CD1c-positive myeloid dendritic cell (primary cell): ENCODE results near the gene IL12RB1.
A peak's percentile ranks its signal among the peaks of the same experiment; 100 is the strongest.
"Not testable (repeated sequence)": the region's sequence is repeated elsewhere in the genome, so short reads cannot be mapped to it uniquely, and the experiment has no call there.

Experiments
- DNase-seq: peaks from one replicate; pipeline ENCODE4 v3.0.0-alpha.2; 2016; ENCODE audit errors: extremely low spot score

Gene IL12RB1

GRCh38 chr19:18046059-18046718 is 40.5 kb downstream of the IL12RB1 start:
- no peak for DNase-seq

DNA sequence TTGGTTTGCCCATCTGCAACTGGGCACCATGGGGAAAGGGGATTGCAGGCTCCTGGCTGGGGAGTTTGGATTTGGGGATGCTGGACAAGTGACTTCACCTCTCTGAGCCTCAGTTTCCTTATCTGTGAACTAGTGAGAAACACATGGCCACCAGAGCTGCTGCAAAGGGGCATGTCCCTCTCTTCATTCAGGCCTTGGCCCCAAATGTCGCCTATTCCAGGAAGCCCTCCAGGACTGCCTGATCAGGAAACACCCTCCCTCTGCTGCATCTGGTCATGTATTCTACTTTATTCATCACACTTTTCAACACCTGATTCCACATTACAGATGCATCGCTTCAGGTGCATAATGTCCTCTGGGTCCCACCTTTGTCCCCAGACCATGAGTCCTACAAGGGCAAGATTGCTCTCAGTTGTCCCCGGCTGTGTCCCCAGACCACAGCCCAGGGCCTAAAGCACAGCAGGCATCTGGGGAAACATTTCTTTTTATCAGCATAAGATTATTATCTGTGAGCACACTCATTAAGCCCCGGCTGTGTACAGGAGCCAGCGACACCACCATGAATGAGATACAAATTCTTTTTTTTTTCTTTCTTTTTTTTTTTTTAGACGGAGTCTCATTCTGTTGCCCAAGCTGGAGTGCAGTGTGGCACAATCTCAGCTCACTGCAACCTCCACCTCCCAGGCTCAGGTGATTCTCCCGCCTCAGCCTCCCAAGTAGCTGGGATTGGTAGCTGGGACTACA is 41.3 kb downstream of the IL12RB1 start:
- no peak for DNase-seq

GRCh38 chr19:18044825-18045304 is 41.9 kb downstream of the IL12RB1 start:
- DNase-seq, result peak; percentile 93

DNA sequence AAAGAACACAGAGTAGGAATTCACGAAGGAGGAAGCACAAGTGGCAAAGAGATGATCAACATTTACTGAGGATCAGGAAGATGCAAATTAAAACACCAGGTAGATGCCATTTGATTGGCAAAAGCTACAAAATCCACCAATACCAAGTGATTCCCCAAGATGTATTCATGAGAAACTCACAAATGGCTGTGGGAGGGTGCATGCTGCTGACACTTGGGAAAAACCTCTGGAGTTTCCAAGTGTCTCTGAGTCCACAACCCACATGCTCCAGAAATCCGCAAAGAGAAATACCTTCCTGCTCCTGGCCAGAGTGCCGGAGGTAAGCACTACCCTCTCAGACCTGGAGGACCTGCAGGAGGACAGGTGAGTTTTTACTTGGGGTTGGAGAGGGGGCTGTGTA is 43.1 kb downstream of the IL12RB1 start:
- no peak for DNase-seq

DNA sequence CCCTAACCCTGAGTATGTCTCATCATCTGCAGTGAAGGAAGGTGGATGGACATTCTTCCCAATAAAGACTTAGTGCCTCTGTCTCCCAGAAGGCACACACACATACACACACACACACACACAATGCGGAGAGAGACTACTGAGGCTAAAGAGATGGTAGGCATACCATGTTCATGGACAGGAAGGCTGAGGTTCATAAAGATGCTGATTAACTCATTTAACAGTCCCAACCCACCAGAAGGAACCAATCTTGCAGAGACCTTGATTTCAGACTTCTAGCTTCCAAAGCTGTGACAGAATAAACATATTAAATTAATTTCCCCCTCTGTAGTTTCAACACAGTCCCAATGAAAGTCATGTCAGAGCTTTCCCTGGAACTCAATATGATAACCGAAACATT is 45.7 kb downstream of the IL12RB1 start:
- no peak for DNase-seq

DNA sequence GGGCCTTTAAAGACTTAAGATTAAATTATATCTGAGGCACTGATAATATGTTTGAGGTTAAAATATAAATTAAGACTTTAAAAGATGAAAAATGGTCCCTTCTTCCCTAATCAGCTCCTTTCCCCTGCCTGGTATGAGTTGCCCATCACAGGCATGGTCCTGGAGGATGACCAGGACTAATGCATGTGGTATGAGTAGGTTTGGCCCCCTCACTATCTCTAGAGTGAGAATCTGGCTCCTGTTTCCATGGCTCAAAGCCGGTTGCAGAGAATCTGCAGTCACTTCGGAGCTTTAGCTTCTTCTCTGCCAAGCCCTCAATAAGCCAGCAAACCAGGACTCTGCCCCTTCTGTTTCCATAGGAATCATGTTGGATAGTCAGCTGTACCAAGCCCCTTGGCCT is 54.6 kb downstream of the IL12RB1 start:
- not testable (repeated sequence) for DNase-seq

GRCh38 chr19:18031401-18031800 is 55.3 kb downstream of the IL12RB1 start:
- DNase-seq, result peak; percentile 51

DNA sequence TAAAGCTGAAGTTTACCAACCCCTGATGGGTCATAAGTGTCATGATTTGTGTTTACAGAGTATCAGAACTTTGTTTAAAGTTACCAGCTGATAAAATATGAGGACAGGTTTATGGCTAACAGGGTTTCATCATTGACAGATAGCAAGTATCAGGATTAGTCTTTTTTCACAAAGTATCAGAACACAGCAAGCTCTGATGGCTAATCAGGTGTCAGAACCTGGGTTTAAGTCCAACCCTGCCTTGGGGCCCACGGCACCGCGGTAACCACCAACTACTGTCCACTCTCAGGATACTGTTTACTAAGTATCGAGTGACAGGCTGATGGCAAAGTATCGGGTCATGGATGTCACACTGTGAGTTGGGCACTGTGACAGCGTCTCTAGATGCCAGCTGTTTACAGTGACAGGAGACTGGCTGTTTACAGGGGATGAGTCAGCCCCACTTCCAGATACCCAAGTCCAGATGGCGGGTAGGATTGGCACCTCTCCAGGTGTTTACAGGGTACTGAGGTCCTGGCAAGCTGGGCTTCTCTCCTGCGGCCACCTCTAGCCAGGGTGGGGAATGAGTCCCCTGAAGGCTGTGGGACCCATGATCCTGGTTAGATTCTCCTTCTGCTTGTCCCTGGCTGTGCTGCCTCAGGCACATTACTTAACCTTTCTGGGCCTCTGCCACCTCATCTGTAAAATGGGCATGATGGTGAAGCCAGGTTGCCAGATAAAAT is 57.0 kb downstream of the IL12RB1 start:
- DNase-seq, result no peak

- no peak for DNase-seq
Observed at GRCh38 chr19:18027151-18027550, 59.6 kb downstream of the IL12RB1 start.

- peak; percentile 90 for DNase-seq
Observed at GRCh38 chr19:18023622-18024251, 63.0 kb downstream of the IL12RB1 start.

DNA sequence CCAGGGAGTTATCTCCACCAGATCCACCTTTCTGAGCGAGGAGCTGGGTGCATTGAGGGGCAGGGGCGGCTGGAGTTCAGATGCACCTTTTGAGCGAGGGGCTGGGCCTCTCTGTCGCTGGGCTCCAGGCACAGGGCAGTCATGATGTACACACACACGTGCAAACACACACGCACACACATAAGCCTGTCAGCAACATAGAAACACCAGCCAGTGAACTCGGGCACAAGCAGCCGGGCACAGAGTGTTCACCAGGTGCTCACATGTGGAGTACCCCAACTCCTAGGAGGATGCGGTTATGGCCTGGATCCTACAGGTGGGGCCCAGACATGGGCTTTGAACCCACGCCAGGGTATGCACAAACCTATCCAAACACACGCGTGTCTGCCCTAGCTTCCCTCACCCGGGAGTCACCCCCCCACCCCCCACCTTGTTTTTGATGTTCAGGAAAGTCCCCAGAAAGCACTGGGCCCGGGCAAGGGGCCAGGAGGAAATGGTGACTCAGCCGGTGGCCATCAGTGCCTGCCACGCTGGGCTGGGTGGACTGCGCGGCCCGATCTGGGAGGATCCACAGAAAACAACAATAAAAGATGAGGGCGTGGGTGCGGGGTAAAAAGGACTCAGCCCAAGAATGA is 65.5 kb downstream of the IL12RB1 start:
- DNase-seq, result peak; percentile 83

DNA sequence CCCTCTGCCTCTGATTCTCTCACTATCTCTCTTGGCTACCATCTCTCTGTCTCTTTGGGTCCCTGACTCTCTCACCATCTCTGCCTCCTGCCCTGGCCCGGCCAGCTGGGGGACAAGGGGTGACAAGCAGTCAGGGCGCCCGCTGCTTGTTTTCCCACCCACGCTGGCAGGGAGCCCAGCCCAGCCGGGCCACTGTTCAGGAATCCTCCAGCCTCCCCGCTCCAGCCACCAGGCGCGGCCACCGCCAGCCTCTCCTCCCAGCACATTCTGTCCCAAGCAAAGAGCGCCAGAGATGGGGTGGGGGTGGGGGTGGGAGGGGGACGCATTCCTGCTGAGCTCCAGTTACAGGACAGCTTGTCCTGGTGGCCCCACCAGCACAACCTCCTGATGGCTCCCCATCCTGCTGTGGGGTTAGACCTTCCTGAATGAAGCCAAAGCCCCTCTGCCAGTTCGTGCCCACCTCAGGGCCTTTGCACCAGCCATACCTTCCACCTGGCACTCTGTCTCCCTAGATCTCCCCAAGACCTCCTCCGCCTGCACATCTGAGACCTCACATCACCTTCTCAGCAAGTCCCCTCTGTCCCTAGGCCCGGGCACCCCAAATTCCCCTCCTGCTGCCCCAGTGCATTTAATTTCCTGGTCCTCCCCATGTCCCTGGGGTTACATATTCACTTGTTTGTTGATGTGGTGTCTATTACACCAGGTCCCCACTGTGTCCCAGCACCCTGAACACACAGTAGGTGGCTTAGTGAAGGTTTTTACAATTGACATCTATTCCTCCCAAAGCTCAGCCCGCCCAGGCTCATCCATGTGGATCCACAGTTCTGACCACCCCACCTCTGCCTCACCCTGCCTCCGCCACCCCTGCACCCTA is 66.3 kb downstream of the IL12RB1 start:
- no peak for DNase-seq

- DNase-seq, result peak; percentile 25
Observed at GRCh38 chr19:18017275-18018083, 69.3 kb downstream of the IL12RB1 start.

DNA sequence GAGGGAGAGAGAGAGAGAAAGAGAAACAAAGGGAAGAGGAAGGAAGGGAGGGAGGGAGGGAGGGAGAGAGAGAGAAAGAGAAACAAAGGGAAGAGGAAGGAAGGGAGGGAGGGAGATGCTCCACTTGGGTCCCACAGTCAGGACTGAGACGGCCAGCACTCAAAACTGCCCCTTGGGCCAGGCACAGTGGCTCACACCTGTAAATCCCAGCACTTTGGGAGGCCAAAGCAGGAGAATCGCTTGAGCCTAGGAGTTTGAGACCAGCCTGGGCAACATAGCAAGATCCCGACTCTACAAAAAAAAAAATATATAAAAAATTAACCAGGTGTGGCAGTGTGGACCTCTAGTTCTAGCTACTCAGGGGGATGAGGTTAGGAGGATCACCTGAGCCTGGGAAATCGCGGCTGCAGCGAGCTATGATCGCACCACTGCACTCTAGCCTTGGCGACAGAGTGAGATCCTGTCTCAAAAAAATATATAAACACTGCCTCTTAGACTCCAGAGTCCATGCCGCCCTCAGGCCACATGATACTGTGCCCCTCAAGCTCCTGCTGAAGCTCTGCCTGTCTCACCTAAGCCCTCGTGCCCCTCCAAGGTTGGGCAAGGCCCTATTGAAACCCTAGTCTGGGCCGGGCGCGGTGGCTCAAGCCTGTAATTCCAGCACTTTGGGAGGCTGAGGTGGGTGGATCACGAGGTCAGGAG is 70.4 kb downstream of the IL12RB1 start:
- DNase-seq, result no peak

GRCh38 chr19:18014197-18014596 is 72.5 kb downstream of the IL12RB1 start:
- no peak for DNase-seq

GRCh38 chr19:18013210-18014111 is 73.3 kb downstream of the IL12RB1 start:
- DNase-seq, result no peak

DNA sequence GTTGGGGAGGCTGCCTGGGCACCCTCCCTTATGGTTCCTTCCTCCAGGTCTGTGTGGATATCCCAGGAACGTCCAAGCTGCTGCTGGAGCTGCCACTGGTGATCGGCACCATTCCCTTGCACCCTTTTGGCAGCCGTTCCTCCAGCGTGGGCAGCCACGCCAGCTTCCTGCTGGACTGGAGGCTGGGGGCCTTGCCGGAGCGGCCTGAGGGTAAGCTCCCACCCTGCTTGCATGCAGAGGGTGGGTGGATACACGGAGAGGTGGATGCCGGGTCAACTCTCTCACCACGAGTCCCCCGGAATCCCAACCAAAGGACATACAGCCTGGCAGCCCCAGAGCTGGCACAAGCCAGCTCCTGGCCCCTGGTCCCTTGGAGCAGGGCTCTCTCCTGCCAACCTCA is 76.6 kb downstream of the IL12RB1 start:
- no peak for DNase-seq

GRCh38 chr19:18009412-18010066 is 77.2 kb downstream of the IL12RB1 start:
- no peak for DNase-seq
